ENCODE data around the gene ARFIP2. TPM values are rescaled to one million over a fixed set of nuclear protein-coding genes. Genes with fewer than 3 reads are reported as not detected.

Gene ARFIP2
- total and polyA plus RNA-seq, 2 of the 8 experiments (the other 6 are each of a cell fraction or from before 2014, with no cell fraction given): 48.3 to 48.7 TPM

- TF ChIP-seq ATF2 (IDR thresholded peaks at IDR 0.05; ENCODE audit: low read length) (0 out of 2 replicates have a peak, but pooled peaks have one; percentile 61), CTBP2 (IDR thresholded peaks at IDR 0.05; ENCODE audit: borderline replicate concordance, insufficient read depth, insufficient read length, low read length) (no peak), JUND (IDR thresholded peaks at IDR 0.05; ENCODE audit: low read length) (peak; percentile 71; the same call in 1 of the 2 replicates), RAD21 (IDR thresholded peaks at IDR 0.05 in 1 of 2, conservative IDR thresholded peaks at IDR 0.05 in 1 of 2; ENCODE audit: low read depth in 2 of 2, low read length in 2 of 2) (no peak), TCF12 (IDR thresholded peaks at IDR 0.05; ENCODE audit: low read depth, low read length) (no peak), TEAD4 (IDR thresholded peaks at IDR 0.05; ENCODE audit: low read depth, low read length) (peak; percentile 84), TAF7 (optimal IDR thresholded peaks at IDR 0.05; ENCODE audit: borderline replicate concordance, low read depth, low read length) (peak; percentile 10), MAFK (IDR thresholded peaks at IDR 0.05; ENCODE audit: low read depth, low read length) (no peak), MAX (IDR thresholded peaks at IDR 0.05) (peak; percentile 80), YY1 (IDR thresholded peaks at IDR 0.05; ENCODE audit: low read depth, low read length) (no peak)
These were observed at the start of gene ARFIP2, which contains the start of gene TIMM10B (continued) for GRCh38 chr11:6481012-6481923.
